Measurements from ENCODE around the gene IGFL4. TPM values are rescaled to one million over a fixed set of nuclear protein-coding genes. Genes with fewer than 3 reads are reported as not detected.

The IGFL4 gene
- total and polyA plus RNA-seq, 2 of the 8 experiments (the other 6 are each of a cell fraction or from before 2014, with no cell fraction given) = 0.05 to 0.11 TPM

- Histone ChIP-seq H3K4ac (replicated peaks; ENCODE audit: insufficient read length, low read depth, low read length) (no peak overlapping the region), H3K27me3 (replicated peaks in 1 of 4; ENCODE audit: control insufficient read depth in 3 of 4, extremely low read depth in 1 of 4, insufficient read depth in 3 of 4, low read length in 3 of 4) (0 out of 7 replicates have a peak, but pooled peaks cover 0 to 2% (median 0%) of the 10 kb centered on the region in 4 experiments), H4K91ac (replicated peaks; ENCODE audit: insufficient read length, low read length) (no peak overlapping the region), H3K4me3 (ENCODE audit: extremely low read depth in 1 of 4, insufficient read depth in 2 of 4, low read depth in 3 of 4, low read length in 4 of 4) (no peak overlapping the region), H3K4me2 (ENCODE audit: insufficient read depth in 1 of 2, low read depth in 2 of 2, low read length in 2 of 2) (no peak overlapping the region; a peak in 1 of 4 replicates), H3K9me3 (ENCODE audit: insufficient read depth in 2 of 2, low read depth in 1 of 2, low read length in 1 of 2) (no peaks in the 10 kb centered on the region), H4K8ac (ENCODE audit: extremely low read depth, insufficient read depth, low read length) (peak overlapping the region; percentile 91; the same call in 1 of the 2 replicates), H2BK120ac (replicated peaks; ENCODE audit: low read depth, low read length) (no peak overlapping the region), H2AFZ (ENCODE audit: low read length) (no peak overlapping the region), H3K23ac (ENCODE audit: insufficient read length) (no peak overlapping the region), H3K56ac (replicated peaks; ENCODE audit: insufficient read length, low read depth, low read length) (no peak overlapping the region), H2AK5ac (ENCODE audit: low read depth, low read length) (no peak overlapping the region), H4K20me1 (replicated peaks in 1 of 2; ENCODE audit: control insufficient read depth in 1 of 2, insufficient read depth in 2 of 2, low read length in 2 of 2) (peaks cover 2% of the 10 kb centered on the region in 2 experiments), H3K9ac (replicated peaks in 1 of 4; ENCODE audit: extremely low read depth in 1 of 4, low read depth in 3 of 4, low read length in 3 of 4) (no peak overlapping the region; a peak in 1 of 7 replicates), H2BK12ac (ENCODE audit: low read depth, low read length) (0 out of 2 replicates have a peak overlapping the region, but pooled peaks have one; percentile 9), H4K5ac (ENCODE audit: insufficient read length, low read depth, low read length) (no peak overlapping the region), H3K79me1 (ENCODE audit: low read depth, low read length) (no peaks in the 10 kb centered on the region), H3K79me2 (ENCODE audit: control insufficient read depth in 1 of 2, insufficient read depth in 2 of 2, low read length in 2 of 2) (no peaks in the 10 kb centered on the region), H3K27ac (ENCODE audit: low read depth, low read length) (no peak overlapping the region), H2BK20ac (ENCODE audit: low read length) (no peak overlapping the region), H3K14ac (ENCODE audit: insufficient read length) (no peak overlapping the region), H3K36me3 (ENCODE audit: control insufficient read depth in 2 of 4, insufficient read depth in 4 of 4, low read length in 3 of 4) (no peaks in the 10 kb centered on the region; a peak in 2 of 8 replicates), H3K23me2 (ENCODE audit: low read depth, low read length) (no peaks in the 10 kb centered on the region), H3K18ac (ENCODE audit: extremely low read depth, low read length) (no peak overlapping the region), H2BK5ac (ENCODE audit: low read depth, low read length) (no peak overlapping the region), H3K4me1 (replicated peaks in 1 of 4; ENCODE audit: control insufficient read depth in 3 of 4, insufficient read depth in 4 of 4, low read length in 3 of 4) (peaks cover 0 to 14% (median 8%) of the 10 kb centered on the region in 4 experiments; a peak in 6 of 7 replicates), H2BK15ac (ENCODE audit: low read length) (peak overlapping the region; percentile 12; the same call in 1 of the 2 replicates)
- DNase-seq (ENCODE audit: low read depth in 1 of 2, low spot score in 2 of 2) (no peak), FAIRE-seq (no peak)
- CTCF ChIA-PET (ENCODE audit: partially characterized antibody) = interaction anchor here (0.6 to 17.0 kb wide), 12 partner anchors 11 to 243 kb away, joined by 3 to 250 read pairs (median 4); no protein-coding TSS in a partner anchor
- TF ChIP-seq ATF2 (IDR thresholded peaks at IDR 0.05; ENCODE audit: low read length) = no peak
- TF ChIP-seq KDM1A (IDR thresholded peaks at IDR 0.05; ENCODE audit: borderline replicate concordance, low read length) = no peak
- TF ChIP-seq SP2 (IDR thresholded peaks at IDR 0.05; ENCODE audit: low read length) = no peak
- TF ChIP-seq CEBPB (IDR thresholded peaks at IDR 0.05; ENCODE audit: low read depth, low read length) = no peak
- no peak for TF ChIP-seq SIRT6 (IDR thresholded peaks at IDR 0.05; ENCODE audit: low read length)
- no peak for TF ChIP-seq CHD1 (IDR thresholded peaks at IDR 0.05; ENCODE audit: low read depth, low read length)
- TF ChIP-seq ASH2L (IDR thresholded peaks at IDR 0.05; ENCODE audit: low read length) = no peak
- TF ChIP-seq YY1 (IDR thresholded peaks at IDR 0.05; ENCODE audit: low read depth, low read length) = no peak
- TF ChIP-seq HDAC2 (IDR thresholded peaks at IDR 0.05; ENCODE audit: borderline replicate concordance in 1 of 2, low read depth in 2 of 2, low read length in 2 of 2) = no peak
- no peak for TF ChIP-seq NANOG (IDR thresholded peaks at IDR 0.05; ENCODE audit: insufficient read depth, low read depth, low read length, poor library complexity, severe bottlenecking)
- TF ChIP-seq GTF2F1 (IDR thresholded peaks at IDR 0.05; ENCODE audit: borderline replicate concordance, low read depth, low read length) = no peak
- POLR2A ChIA-PET (ENCODE audit: partially characterized antibody) = interaction anchor here (1.0 to 2.7 kb wide), 7 partner anchors 11 to 361 kb away, joined by 3 to 7 read pairs (median 4); no protein-coding TSS in a partner anchor
- WGBS, 2 experiments (ENCODE audit: extremely low coverage in 1 of 2, insufficient coverage in 1 of 2, insufficient read length in 1 of 2, insufficient replicate concordance in 2 of 2, low coverage in 1 of 2, low lambda C conversion rate in 2 of 2, missing lambda C conversion rate in 1 of 2) = 87% methylated on average over 12 of the region's 12 CpGs; no CpG with 5 or more reads in 1 of the 2 experiments
Observed at GRCh38 chr19:46022061-46022430, 18.8 kb downstream of the IGFL4 start.
